HepG2 (cell line): Measurements from ENCODE around the gene GPR68. TPM values are rescaled to one million over a fixed set of nuclear protein-coding genes. Genes with fewer than 3 reads are reported as not detected.

Experiments
- ATAC-seq: fragments of 200-7000 bp; cut with Tn5 transposase; 3 replicates; pipeline ENCODE4 v1.9.1; 2020; ENCODE audit warnings: mild to moderate bottlenecking, moderate library complexity
- BruUV-seq: library from RNA; stranded (reverse); fragments of 400-500 nt; replicated peaks from 2 replicates; lab custom pipeline; 2021; lab: Mats Ljungman, UMichigan
- CTCF ChIA-PET: fragments of 300-600 bp; formaldehyde crosslinking; extraction: SDS; loops from one replicate; lab custom pipeline; 2021; ENCODE audit warnings: low total read pairs, inconsistent platforms, low intra/inter-chr PET ratio; lab: Yijun Ruan, JAX
- POLR2A ChIA-PET: fragments of 350-600 bp; sonication (Branson Sonifier 250); formaldehyde crosslinking; loops from one replicate; lab custom pipeline; 2020; ENCODE audit warnings: antibody characterized with exemption, inconsistent platforms; lab: Yijun Ruan, JAX
- DNase-seq: peaks from one replicate; pipeline ENCODE4 v3.0.0-alpha.2; 2015; ENCODE audit warnings: low spot score
- FAIRE-seq: peaks from 3 replicates; lab custom pipeline; 2011; peaks lifted over from hg19 to GRCh38; lab: Jason Lieb, UNC
- H2AFZ ChIP-seq: one replicate; pipeline ENCODE4 v1.6.1; 2011; ENCODE audit warnings: low read length, inconsistent platforms
- H3K27ac ChIP-seq: fragments of 300-600 bp; 3 replicates; pipeline ENCODE4 v1.8.0; 2011; ENCODE audit warnings: mixed run types, mild to moderate bottlenecking, mixed read lengths, low read length, inconsistent platforms; ENCODE audit not compliant: insufficient read depth; ENCODE audit errors: extremely low read length
- H3K27me3 ChIP-seq, 2 experiments: fragments of 200-600 bp in 1 of 2; 2 replicates in 1 of 2; 3 replicates in 1 of 2; pipeline versions ENCODE4 v1.6.0 to v1.8.0; 2011; ENCODE audit warnings: low read length in 2 of 2, mild to moderate bottlenecking in 2 of 2, moderate library complexity in 2 of 2, inconsistent platforms in 1 of 2; ENCODE audit not compliant: insufficient read depth in 2 of 2, control insufficient read depth in 1 of 2
- H3K36me3 ChIP-seq, 2 experiments: fragments of 200-600 bp in 1 of 2; replicated peaks in 1 of 2; 2 replicates in 1 of 2; 3 replicates in 1 of 2; pipeline versions ENCODE4 v1.5.1 to v1.8.0; 2011; ENCODE audit warnings: low read length in 2 of 2, inconsistent platforms in 1 of 2; ENCODE audit not compliant: insufficient read depth in 2 of 2, control insufficient read depth in 1 of 2
- H3K4me1 ChIP-seq: 2 replicates; pipeline ENCODE4 v1.5.1; 2012; ENCODE audit warnings: low read length, inconsistent platforms; ENCODE audit not compliant: insufficient read depth
- H3K4me2 ChIP-seq: 2 replicates; pipeline ENCODE4 v1.6.0; 2011; ENCODE audit warnings: low read depth, low read length, inconsistent platforms
- H3K4me3 ChIP-seq, 3 experiments: fragments of 200-600 bp in 1 of 3; sonication (generic), shearing (Covaris generic) in 1 of 3; replicated peaks in 1 of 3; 2 replicates each; pipeline ENCODE4 v1.5.1; 2011 to 2016; ENCODE audit warnings: low read length in 3 of 3, inconsistent platforms in 2 of 3, low read depth in 2 of 3, mild to moderate bottlenecking in 2 of 3, control low read depth in 1 of 3, mixed read lengths in 1 of 3; ENCODE audit not compliant: insufficient read depth in 1 of 3
- H3K79me2 ChIP-seq: one replicate; pipeline ENCODE4 v1.6.1; 2011; ENCODE audit warnings: low read length, inconsistent platforms; ENCODE audit not compliant: insufficient read depth
- H3K9ac ChIP-seq: 2 replicates; pipeline ENCODE4 v1.6.0; 2011; ENCODE audit warnings: mild to moderate bottlenecking, low read depth, low read length, inconsistent platforms; ENCODE audit not compliant: insufficient read depth
- H3K9me3 ChIP-seq: 2 replicates; pipeline ENCODE4 v1.5.1; 2012; ENCODE audit warnings: mild to moderate bottlenecking, low read length
- H4K20me1 ChIP-seq: 2 replicates; pipeline ENCODE4 v1.6.0; 2011; ENCODE audit warnings: inconsistent platforms, mild to moderate bottlenecking, low read length, moderate library complexity; ENCODE audit not compliant: insufficient read depth
- NFE2L1 ChIP-seq: sonication (generic); formaldehyde crosslinking; IDR thresholded peaks from 2 replicates; pipeline ENCODE4 v1.4.0; 2020; ENCODE audit warnings: missing genetic modification reagents, mild to moderate bottlenecking, borderline replicate concordance
- ZNF879 ChIP-seq: sonication (generic); formaldehyde crosslinking; IDR thresholded peaks from 2 replicates; pipeline ENCODE4 v1.8.1; 2023; ENCODE audit warnings: missing genetic modification reagents
- ZUFSP ChIP-seq: sonication (generic); formaldehyde crosslinking; IDR thresholded peaks from 2 replicates; pipeline ENCODE4 v1.9.0; 2021; ENCODE audit warnings: missing genetic modification reagents, mild to moderate bottlenecking, borderline replicate concordance
- WGBS: methylation state at CpG from one replicate; pipeline ENCODE4 v1.1.6; 2017; ENCODE audit warnings: low lambda C conversion rate; 5-methylcytosine and 5-hydroxymethylcytosine counted together
- in situ Hi-C: cut with HindIII; loops from 2 replicates; pipeline ENCODE4 v1.10.0; 2017; ENCODE audit warnings: low pct_unique_long_range_greater_than_20kb; ENCODE audit not compliant: extremely low pct_ligation_motif_present
- intact Hi-C: fragments of 100-400 bp; cut with micrococcal nuclease; formaldehyde crosslinking; loops from one replicate; pipeline ENCODE4 v1.10.0; 2022; ENCODE audit not compliant: unreplicated experiment
- polyA plus RNA-seq, 8 experiments: library from polyadenylated mRNA; depleted of rRNA in 3 of 8; stranded (reverse) in 7 of 8; unstranded in 1 of 8; fragments of >200 nt; fragmentation: Illumina TruSeq in 4 of 8; extraction: Trizol in 4 of 8; gene quantifications; 2 replicates each; pipeline versions ENCODE4 v1.2.1 to v1.2.3, GENCODE V29; 2011 to 2016; ENCODE audit warnings: low read depth in 4 of 8, missing spikeins in 1 of 8, mixed read lengths in 1 of 8; ENCODE audit not compliant: insufficient read depth in 1 of 8
- total RNA-seq, 5 experiments: library from RNA; depleted of rRNA; stranded (reverse); fragments of >200 nt; fragmentation: Illumina TruSeq; extraction: Trizol; gene quantifications; 2 replicates each; pipeline ENCODE4 v1.2.3, GENCODE V29; 2016; ENCODE audit warnings: low read depth in 1 of 5
- TF ChIP-seq, protein P1 (sequence below): sonication (generic); formaldehyde crosslinking; IDR thresholded peaks from 2 replicates; pipeline ENCODE4 v1.4.0; 2020; ENCODE audit warnings: mild to moderate bottlenecking, missing genetic modification reagents

GPR68 gene
- total and polyA plus RNA-seq, 2 of the 13 experiments (the other 11 are each of a cell fraction or from before 2014, with no cell fraction given): not detected

DNA sequence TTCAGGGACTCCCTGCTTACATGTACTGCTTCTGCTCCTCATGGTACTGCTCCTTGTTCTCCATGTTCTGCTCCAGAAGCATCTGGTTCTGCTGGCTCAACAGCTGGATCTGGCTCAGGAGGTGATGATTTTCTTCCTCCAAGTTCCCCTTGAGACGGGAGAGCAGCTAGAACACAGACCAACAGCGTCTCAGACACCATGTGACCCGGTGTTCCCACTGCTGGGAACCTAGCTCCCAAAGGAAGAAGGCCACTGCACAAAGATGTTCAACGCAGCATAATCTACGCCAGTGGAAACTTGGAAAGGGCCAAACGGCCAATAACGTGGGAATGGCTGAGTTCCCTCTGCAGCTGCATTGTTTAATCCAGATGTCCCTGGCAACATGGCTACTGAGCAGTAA is 49.6 kb upstream of the GPR68 start (continued):
- TF ChIP-seq ZUFSP (CRISPR knock-in tag) (no peak), ZNF879 (CRISPR knock-in tag) (no peak)

GRCh38 chr14:91293281-91293680 is 48.8 kb upstream of the GPR68 start:
- Histone ChIP-seq H3K9me3 (no peaks in the 10 kb centered on the region), H3K27me3 (no peaks in the 10 kb centered on the region), H3K27ac (no peak overlapping the region), H4K20me1 (no peaks in the 10 kb centered on the region), H2AFZ (no peak overlapping the region), H3K9ac (no peak overlapping the region), H3K79me2 (no peaks in the 10 kb centered on the region), H3K4me3 (no peak overlapping the region), H3K36me3 (peaks cover 15 to 37% of the 10 kb centered on the region in 2 experiments), H3K4me2 (no peak overlapping the region), H3K4me1 (no peaks in the 10 kb centered on the region)
- ChIA-PET CTCF (no interaction called here), POLR2A (no interaction called here)
- ATAC-seq (no peak), FAIRE-seq (no peak), DNase-seq (no peak)
- BruUV-seq: no TSS peak
- in situ Hi-C loops (no loop called here), intact Hi-C loops (no loop called here)
- TF ChIP-seq NFE2L1 (CRISPR knock-in tag): no peak
- TF ChIP-seq, protein P1, sequence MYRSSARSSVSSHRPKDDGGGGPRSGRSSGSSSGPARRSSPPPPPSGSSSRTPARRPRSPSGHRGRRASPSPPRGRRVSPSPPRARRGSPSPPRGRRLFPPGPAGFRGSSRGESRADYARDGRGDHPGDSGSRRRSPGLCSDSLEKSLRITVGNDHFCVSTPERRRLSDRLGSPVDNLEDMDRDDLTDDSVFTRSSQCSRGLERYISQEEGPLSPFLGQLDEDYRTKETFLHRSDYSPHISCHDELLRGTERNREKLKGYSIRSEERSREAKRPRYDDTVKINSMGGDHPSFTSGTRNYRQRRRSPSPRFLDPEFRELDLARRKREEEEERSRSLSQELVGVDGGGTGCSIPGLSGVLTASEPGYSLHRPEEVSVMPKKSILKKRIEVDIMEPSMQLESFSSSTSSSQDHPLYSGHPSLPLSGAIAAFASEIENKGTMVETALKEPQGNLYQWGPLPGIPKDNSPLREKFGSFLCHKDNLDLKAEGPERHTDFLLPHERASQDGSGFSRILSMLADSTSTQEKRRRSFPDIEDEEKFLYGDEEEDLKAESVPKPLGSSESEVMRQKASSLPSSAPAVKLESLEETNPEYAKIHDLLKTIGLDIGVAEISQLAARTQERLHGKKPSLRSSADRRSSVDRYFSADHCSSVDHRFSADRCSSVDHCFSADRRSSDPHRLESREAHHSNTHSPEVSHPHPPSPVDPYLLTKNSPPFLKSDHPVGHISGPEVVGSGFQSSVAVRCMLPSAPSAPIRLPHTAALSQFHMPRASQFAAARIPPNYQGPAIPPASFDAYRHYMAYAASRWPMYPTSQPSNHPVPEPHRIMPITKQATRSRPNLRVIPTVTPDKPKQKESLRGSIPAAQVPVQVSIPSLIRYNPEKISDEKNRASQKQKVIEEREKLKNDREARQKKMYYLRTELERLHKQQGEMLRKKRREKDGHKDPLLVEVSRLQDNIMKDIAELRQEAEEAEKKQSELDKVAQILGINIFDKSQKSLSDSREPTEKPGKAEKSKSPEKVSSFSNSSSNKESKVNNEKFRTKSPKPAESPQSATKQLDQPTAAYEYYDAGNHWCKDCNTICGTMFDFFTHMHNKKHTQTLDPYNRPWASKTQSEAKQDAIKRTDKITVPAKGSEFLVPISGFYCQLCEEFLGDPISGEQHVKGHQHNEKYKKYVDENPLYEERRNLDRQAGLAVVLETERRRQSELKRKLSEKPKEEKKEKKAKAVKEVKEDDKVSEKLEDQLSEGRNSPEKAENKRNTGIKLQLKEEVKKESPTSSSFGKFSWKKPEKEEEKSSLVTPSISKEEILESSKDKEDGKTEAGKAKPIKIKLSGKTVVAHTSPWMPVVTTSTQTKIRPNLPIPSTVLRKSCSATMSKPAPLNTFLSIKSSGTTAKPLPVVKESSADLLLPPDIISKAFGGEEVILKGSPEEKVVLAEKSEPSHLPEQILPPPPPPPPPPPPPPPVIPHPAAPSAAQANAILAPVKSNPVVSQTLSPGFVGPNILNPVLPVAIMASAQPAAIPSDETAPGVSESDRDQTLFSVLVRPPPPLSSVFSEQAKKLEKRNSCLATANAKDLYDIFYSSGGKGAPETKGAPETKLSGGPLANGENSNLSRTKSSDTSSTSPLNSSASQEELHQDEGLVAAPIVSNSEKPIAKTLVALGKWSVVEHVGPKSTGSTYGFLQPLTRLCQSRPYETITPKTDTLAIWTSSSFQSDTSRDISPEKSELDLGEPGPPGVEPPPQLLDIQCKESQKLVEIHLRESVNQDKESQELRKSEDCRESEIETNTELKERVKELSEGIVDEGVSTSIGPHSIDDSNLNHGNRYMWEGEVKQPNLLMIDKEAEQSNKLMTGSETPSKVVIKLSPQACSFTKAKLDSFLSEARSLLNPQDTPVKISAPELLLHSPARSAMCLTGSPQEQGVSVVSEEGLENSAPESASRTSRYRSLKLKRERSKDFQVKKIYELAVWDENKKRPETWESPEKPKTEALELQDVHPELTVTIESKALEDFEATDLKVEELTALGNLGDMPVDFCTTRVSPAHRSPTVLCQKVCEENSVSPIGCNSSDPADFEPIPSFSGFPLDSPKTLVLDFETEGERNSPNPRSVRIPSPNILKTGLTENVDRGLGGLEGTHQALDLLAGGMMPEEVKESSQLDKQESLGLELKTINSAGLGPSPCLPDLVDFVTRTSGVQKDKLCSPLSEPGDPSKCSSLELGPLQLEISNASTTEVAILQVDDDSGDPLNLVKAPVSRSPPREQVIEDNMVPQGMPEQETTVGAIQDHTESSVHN (CRISPR knock-in tag): no peak
- 33% methylated on average over 12 of the region's 12 CpGs for WGBS
